Heart left ventricle (tissue), 16 donors: ENCODE data around the gene ASB15. TPM values are rescaled to one million over a fixed set of nuclear protein-coding genes. Genes with fewer than 3 reads are reported as not detected.

Experiments
- ATAC-seq, 4 donors: fragments of 200-7000 bp; cut with Tn5 transposase; one replicate each; pipeline ENCODE4 v1.9.1; 2020 to 2022; ENCODE audit warnings: moderate library complexity in 4 of 4, mild to moderate bottlenecking in 3 of 4, moderate number of reproducible peaks in 1 of 4
- DNase-seq, 5 donors: peaks; one replicate each; pipeline ENCODE4 v3.0.0-alpha.2; 2020
- H3K27ac ChIP-seq, 12 donors: fragments of 200-600 bp; sonication (generic) in 4 of 12; one replicate each; pipeline versions ENCODE4 v1.5.0 to v1.8.0; 2016 to 2022; ENCODE audit warnings: mild to moderate bottlenecking in 2 of 12
- H3K27me3 ChIP-seq, 9 donors: fragments of 200-600 bp; sonication (generic) in 2 of 9; one replicate each; pipeline versions ENCODE4 v1.5.1 to v1.8.0; 2016 to 2022; ENCODE audit warnings: mild to moderate bottlenecking in 3 of 9
- H3K36me3 ChIP-seq, 9 donors: fragments of 200-600 bp; sonication (generic) in 2 of 9; one replicate each; pipeline versions ENCODE4 v1.5.0 to v1.8.0; 2018 to 2022; ENCODE audit warnings: mild to moderate bottlenecking in 2 of 9
- H3K4me1 ChIP-seq, 12 donors: fragments of 200-600 bp; sonication (generic) in 4 of 12; one replicate each; pipeline versions ENCODE4 v1.5.0 to v1.8.0; 2016 to 2022; ENCODE audit warnings: mild to moderate bottlenecking in 3 of 12
- H3K4me3 ChIP-seq, 12 donors: fragments of 200-600 bp; sonication (generic) in 4 of 12; one replicate each; pipeline versions ENCODE4 v1.5.0 to v1.8.0; 2017 to 2022; ENCODE audit warnings: mild to moderate bottlenecking in 9 of 12, moderate library complexity in 4 of 12
- H3K9me3 ChIP-seq, 12 donors: fragments of 200-600 bp; sonication (generic) in 4 of 12; one replicate each; pipeline versions ENCODE4 v1.5.0 to v1.8.0; 2016 to 2022; ENCODE audit warnings: mild to moderate bottlenecking in 1 of 12
- CTCF ChIP-seq, 12 donors: fragments of 200-600 bp; sonication (generic) in 4 of 12; IDR thresholded peaks; one replicate each; pipeline versions ENCODE4 v1.5.0 to v1.8.0; 2018 to 2022; ENCODE audit warnings: antibody characterized with exemption in 12 of 12, mild to moderate bottlenecking in 5 of 12
- POLR2A ChIP-seq, 2 donors: fragments of 450-650 bp; IDR thresholded peaks; one replicate each; pipeline ENCODE4 v1.6.1; 2017; ENCODE audit warnings: antibody characterized with exemption in 2 of 2, mild to moderate bottlenecking in 2 of 2, moderate library complexity in 2 of 2
- WGBS, 4 donors: extraction: QIAGEN DNeasy Blood & Tissue Kit in 2 of 4; methylation state at CpG; one replicate each; pipeline versions ENCODE4 v1.1.5 to v1.1.7; 2013 to 2018; 5-methylcytosine and 5-hydroxymethylcytosine counted together
- intact Hi-C, 10 donors: fragments of 100-400 bp; cut with DNase I; formaldehyde crosslinking; loops; one replicate each; pipeline versions ENCODE4 v1.11.1 to v1.14.2; 2022
- polyA plus RNA-seq, 2 donors: library from polyadenylated mRNA; stranded (reverse); fragments of 200-250 nt; gene quantifications; one replicate each; pipeline ENCODE4 v1.2.3, GENCODE V29; 2013
- total RNA-seq, 9 donors: library from RNA; depleted of rRNA in 2 of 9; stranded (reverse); fragments of >200 nt in 2 of 9; fragmentation: NEBNext Ultra II Directional in 3 of 9; extraction: Animal tissue kit (Norgen Biotek cat#: 25700) in 3 of 9; gene quantifications; one replicate each; pipeline versions ENCODE4 v1.1.0 to v1.2.4, GENCODE V29; 2016 to 2023
- donor health status: ischemic (EF 13 %, LVEDD 7.1; RV severe dilation, severe dysfunction).
- donor health status: healthy with polysubstance abuse.
- donor health status: DM: no; HTN: yes; CAD: no.
- donor health status: DM: no; HTN: no; CAD: no.
- donor health status: ischemic (EF 25% LVEDD 6.9; RV normal size, moderate dysfunction).
- donor health status: ischemic (EF 25% LVEDD 5.7; RV mildly dilated, moderate dysfunction).
- donor health status: healthy.
- donor health status: DM: yes; HTN: yes; CAD: no.
- donor health status: ischemic (EF 35%, LVEDD 5.7; RV mildly dilated, moderate dysfunction).
- donor health status: nonischemic (EF 11% LVEDD 7.7; RV severe dilation, severe dysfunction).
- donor health status: DM: yes; HTN: yes; CAD: no.
- donor health status: PGD.
- donor health status: ischemic (EF 29% LVEDD 5.4; RV normal size, mild dysfunction).
- donor health status: nonischemic (EF 23%, LVEDD 6.1; RV moderate dilation, normal function).

The ASB15 gene
- total and polyA plus RNA-seq, 11 donors: 2.2 to 77.1 (median 34.9) TPM

- no peaks in the 10 kb centered on the region for H3K27me3 ChIP-seq
- TF ChIP-seq POLR2A (IDR thresholded peaks at IDR 0.05) (no peak), CTCF (IDR thresholded peaks at IDR 0.05) (no peak)
- peak overlapping the region in 3 of 12 donors; percentile 59 to 70 (median 69) for H3K4me3 ChIP-seq
- ATAC-seq (no peak), DNase-seq (no peak)
- H3K9me3 ChIP-seq: peaks cover 0 to 5% (median 0%) of the 10 kb centered on the region in 12 donors
- H3K27ac ChIP-seq: peak overlapping the region in 1 of 12 donors; percentile 9
- peaks cover 0 to 42% (median 17%) of the 10 kb centered on the region in 9 donors for H3K36me3 ChIP-seq
- intact Hi-C loops: loop anchor here in 2 of 10 donors (5.0 to 10.0 kb wide), 2 partner anchors 189 to 192 kb away; partner anchors contain the start of gene WASL (in 2 of the 2)
- peaks cover 6 to 50% (median 37%) of the 10 kb centered on the region in 12 donors for H3K4me1 ChIP-seq
Observed at GRCh38 chr7:123555484-123555883, 46.1 kb upstream of the ASB15 start.

GRCh38 chr7:123557016-123557397, 44.6 kb upstream of the ASB15 start:
- Histone ChIP-seq H3K27me3 (no peaks in the 10 kb centered on the region), H3K27ac (peak overlapping the region; percentile 84 to 97 (median 92)), H3K9me3 (peaks cover 0 to 3% (median 0%) of the 10 kb centered on the region in 12 donors), H3K4me3 (peak overlapping the region; percentile 59 to 95 (median 78)), H3K4me1 (peaks cover 6 to 44% (median 36%) of the 10 kb centered on the region in 12 donors), H3K36me3 (peaks cover 0 to 32% (median 17%) of the 10 kb centered on the region in 9 donors)
- TF ChIP-seq POLR2A (IDR thresholded peaks at IDR 0.05) (no peak), CTCF (IDR thresholded peaks at IDR 0.05) (no peak)
- DNase-seq (no peak), ATAC-seq (peak in 3 of 4 donors; percentile 3 to 36 (median 32))
- intact Hi-C loops: loop anchor here in 6 of 10 donors (1.0 to 10.0 kb wide), 6 partner anchors 20 to 192 kb away; partner anchors contain the start of genes WASL (in 3 of the 6) and IQUB (in 2 of the 6)
- 2 to 4% (median 3%) methylated on average over 12 of the region's 12 CpGs for WGBS, 4 donors

GRCh38 chr7:123557398-123558288, 44.0 kb upstream of the ASB15 start, which contains the start of gene NDUFA5:
Gene NDUFA5 (minus strand): TSS chr7:123557818. CDS start chr7:123557795, 23 bp downstream.
- Histone ChIP-seq H3K9me3 (no peaks in the 10 kb centered on the region), H3K4me3 (peak within 1 kb of the TSS; percentile 59 to 95 (median 78)), H3K4me1 (peaks cover 6 to 43% (median 36%) of the 10 kb centered on the region in 12 donors), H3K36me3 (peaks cover 0 to 31% (median 13%) of the 10 kb centered on the region in 9 donors), H3K27me3 (no peaks in the 10 kb centered on the region), H3K27ac (peak within 1 kb of the TSS; percentile 84 to 97 (median 92))
- DNase-seq (peak; percentile 94 to 99 (median 99)), ATAC-seq (peak; percentile 98 to 99 (median 99))
- WGBS, 4 donors: 0 to 2% (median 1%) methylated on average over 40 of the region's 40 CpGs
- intact Hi-C loops: loop anchor here in 6 of 10 donors (1.0 to 10.0 kb wide), 6 partner anchors 21 to 191 kb away; partner anchors contain the start of genes WASL (in 3 of the 6) and IQUB (in 2 of the 6)
- no peak for TF ChIP-seq CTCF (IDR thresholded peaks at IDR 0.05)
- TF ChIP-seq POLR2A (IDR thresholded peaks at IDR 0.05): peak in 1 of 2 donors; percentile 72
